ENCODE measurements around the gene CEP63.

CEP63 gene

DNA sequence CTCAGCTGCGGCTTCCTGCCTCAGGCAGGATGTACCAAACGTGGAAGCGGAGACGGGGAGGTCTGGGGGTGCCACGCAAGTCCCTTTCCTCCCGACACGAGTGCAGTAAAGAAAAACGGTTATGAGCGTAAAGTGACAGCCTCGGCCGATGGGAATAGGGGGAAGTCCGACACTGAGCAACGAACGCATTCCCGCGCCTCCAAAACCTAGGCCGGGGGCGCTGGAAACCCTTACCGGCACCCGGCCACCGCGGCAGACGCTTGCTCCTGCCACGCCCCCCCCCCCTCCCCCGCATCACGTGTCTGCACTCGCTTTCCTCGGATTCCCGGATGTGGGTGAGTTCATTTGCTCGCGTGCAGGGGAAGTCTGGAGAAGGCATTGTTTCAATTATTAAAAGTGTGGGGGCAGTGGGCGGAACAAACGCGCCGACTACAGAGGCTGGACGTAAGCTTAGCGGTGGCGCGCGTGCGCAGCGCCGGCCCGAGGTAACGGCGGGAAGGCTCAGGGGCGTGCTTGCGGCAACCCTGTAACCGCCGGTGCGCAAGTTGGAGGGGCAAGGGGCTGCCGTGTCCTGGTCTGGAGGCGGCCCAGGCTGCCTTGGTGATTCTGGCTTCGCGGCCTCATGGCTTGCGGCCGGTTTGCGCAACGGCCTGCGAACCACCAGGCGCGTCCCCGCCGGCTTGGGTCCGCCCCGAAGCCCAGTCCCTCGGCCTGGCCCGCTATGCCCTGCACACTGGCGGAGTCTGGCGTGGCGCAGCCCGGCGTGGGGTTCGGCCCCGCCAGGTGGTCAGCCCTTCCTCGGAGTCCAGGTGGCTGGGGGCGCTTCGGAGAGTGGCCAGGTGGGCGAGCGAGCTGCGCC lies at the start of gene CEP63, which contains the start of gene ANAPC13:
TSS of gene CEP63 (plus strand) at position 340 of the 859 bp plus-strand sequence. CDS start 9,264 bp downstream, outside the sequence.
TSS of gene ANAPC13 (minus strand) at position 268 of the 859 bp plus-strand sequence. CDS start 3,081 bp downstream, outside the sequence.
- DNase-seq (ENCODE audit: low read depth in 1 of 2, low spot score in 1 of 2) = peak; percentile 79 to 80

DNA sequence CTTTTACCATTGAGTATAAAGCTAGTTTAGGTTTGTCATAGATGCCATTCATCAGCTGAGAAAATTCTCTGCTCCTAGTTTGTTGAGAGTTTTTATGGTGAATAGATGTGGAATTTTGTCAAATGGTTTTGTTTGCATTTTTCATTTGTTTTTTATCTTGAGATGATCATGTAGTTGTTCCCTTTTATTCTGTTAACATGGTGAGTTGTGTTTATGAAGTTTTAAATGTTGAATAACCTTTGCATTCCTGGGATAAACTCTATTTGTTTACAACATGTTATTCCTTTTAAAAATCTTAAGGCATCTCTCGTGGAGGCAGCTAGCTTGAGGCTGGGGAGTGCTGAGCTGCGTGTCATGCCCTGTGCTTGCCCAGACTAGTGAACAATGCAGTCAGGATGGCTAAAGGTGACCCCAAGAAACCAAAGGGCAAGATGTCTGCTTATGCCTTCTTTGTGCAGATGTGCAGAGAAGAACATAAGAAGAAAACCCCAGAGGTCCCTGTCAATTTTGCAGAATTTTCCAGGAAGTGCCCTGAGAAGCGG lies 48.6 kb upstream of the CEP63 start:
- DNase-seq (ENCODE audit: low read depth in 1 of 2, low spot score in 1 of 2) = no peak

DNA sequence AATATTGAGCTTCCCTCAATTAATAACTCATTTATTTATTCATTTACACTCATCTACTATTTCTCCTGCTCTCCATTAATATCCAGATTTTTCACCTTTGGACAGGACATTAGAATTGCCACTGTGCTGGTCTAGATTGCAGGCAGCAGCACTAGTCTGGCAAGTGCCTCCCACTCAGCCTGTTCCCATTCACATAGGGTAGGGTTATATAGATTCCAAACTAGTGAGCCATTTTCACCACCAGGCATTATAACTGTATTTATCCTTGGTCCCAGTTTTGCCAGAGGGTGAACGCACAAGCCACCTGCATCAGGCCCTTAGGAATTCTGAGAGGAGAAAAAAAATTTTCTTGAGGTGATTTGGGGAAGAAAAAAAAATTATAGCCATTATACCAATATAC lies 44.5 kb upstream of the CEP63 start:
- no peak for DNase-seq (ENCODE audit: low read depth in 1 of 2, low spot score in 1 of 2)

DNA sequence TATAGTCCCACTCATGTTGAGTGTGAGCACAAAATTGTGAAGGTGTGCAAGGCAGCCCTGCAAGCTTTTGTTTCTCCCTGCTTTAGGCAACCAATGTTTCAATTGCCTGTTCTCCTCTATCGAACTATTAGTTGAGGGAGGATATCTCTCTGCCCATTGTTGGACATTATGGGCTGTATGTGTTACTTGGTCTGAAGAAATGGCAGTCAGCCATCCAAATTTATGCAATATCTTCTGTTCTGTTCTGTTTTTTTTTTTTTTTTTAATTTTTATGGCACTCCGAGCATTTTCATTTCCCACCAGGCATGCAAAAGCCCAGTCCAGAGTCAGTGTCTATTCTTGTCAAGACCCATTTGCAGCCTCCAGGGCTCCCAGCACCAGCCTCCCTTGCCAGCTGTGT lies 44.0 kb upstream of the CEP63 start:
- no peak for DNase-seq (ENCODE audit: low read depth in 1 of 2, low spot score in 1 of 2)

DNA sequence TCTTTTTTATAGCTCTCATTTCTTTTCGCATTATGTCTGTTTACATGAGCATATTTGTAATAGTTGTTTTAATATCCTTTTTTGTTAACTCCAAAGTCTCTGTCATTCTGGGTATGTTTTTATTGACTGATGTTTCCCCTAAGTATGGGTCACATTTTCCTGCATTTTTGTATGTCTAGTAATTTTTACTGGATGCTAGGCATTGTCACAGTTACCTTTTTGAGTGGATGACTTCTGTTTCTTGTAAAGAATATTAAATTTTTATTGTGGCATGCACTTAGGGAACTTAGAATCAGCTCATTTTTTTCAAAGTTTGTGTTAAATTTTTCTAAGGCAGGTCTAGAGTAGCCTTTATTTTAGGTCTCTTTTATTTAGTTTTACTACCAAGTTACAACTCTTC lies 40.8 kb upstream of the CEP63 start:
- DNase-seq (ENCODE audit: low read depth in 1 of 2, low spot score in 1 of 2) = no peak

DNA sequence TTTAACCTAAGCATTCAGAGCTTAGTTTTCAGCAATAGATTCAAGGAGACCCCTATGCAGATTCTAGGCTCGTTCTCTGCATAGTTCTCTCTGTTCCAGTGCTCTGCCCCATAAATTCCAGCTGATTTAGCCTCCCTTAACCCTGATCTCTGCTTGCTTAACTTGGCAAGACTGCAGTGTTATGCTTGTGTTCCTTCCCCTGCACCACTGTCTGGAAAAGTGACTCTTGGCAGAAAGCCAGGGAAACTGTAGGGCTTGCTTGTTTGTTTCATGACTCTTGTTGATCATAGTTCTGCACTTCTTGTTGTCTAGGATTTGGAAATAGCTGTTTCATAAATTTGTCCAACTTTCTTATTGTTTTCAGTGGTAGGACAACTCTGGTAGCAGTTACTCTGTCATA lies 40.2 kb upstream of the CEP63 start:
- no peak for DNase-seq (ENCODE audit: low read depth in 1 of 2, low spot score in 1 of 2)

DNA sequence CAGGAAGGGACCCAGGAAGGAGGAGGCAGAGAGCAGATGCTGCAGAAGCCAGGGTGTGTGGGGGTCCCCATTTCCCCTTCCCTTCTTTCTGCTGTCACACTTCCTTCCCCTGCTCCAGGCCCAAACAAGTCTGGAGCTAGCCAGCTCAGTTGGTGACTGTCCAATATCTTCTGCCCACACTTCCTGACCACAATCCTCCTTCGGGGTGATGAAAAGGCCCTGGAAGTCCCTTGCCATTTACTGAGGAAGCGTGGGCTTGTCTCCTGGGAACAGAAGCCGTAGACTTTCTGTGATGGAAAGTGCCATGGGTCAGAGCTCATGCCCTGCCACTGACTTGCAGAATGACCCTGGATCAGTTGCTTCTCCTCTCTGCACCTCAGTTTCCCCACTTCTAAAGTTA lies 39.1 kb upstream of the CEP63 start:
- no peak for DNase-seq (ENCODE audit: low read depth in 1 of 2, low spot score in 1 of 2)

DNA sequence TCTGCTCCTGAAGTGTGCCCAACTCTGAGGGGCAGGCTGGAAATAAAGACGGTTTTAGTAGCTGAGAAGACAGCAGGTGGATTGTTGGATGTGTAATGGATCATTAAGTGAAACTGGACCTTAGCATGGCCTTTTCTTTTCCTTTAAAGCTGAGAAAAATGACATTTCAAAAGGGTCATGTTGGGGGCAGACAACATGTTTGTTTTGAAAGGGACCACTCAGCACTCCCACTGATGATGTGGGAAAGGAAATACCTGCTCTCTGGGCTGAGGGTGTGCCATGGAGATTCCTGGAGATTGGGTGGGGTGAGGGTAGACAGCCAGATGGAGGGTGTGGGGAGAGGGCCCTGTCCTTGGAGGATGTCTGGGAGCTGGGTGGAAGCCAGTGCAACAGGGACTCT lies 38.5 kb upstream of the CEP63 start:
- DNase-seq (ENCODE audit: low read depth in 1 of 2, low spot score in 1 of 2) = no peak

DNA sequence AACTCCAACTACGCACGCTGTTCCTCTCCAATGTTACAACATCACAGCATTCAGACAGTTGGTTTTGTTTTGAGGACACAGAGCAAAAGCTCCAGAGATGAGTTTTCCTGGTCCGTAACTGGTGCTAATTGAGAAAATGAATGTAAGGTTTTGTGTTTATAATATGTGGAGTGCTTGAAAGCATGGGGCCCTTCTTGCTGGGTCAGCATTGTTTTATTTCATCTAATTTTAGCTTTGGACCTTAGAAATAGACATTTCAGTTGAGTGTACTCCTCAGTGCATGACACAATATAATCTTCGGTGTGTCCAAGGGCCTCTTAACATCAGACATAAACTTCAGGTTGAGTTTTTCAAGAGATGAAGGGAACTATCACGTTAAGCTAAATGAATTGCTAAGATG lies 37.2 kb upstream of the CEP63 start:
- no peak for DNase-seq (ENCODE audit: low read depth in 1 of 2, low spot score in 1 of 2)

DNA sequence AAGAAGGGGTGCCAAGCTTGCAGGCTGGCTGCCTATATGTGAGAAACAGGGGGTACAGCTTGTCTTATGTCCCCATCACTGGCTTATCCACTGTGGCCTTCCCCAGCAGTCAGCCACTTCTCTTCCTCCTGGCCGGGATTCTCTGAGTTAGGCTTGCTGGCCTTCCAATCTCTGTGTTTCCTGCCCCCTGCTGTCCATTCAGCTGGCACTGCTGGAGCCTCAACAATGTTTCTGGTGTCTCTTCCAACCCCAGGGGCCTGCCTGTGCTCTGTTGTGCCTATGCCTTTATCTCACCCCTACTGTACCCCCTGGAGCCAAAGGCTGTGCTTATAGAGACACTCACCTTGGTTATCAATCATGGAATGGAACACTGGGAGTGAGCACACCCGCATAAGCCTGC lies 36.6 kb upstream of the CEP63 start:
- no peak for DNase-seq (ENCODE audit: low read depth in 1 of 2, low spot score in 1 of 2)

DNA sequence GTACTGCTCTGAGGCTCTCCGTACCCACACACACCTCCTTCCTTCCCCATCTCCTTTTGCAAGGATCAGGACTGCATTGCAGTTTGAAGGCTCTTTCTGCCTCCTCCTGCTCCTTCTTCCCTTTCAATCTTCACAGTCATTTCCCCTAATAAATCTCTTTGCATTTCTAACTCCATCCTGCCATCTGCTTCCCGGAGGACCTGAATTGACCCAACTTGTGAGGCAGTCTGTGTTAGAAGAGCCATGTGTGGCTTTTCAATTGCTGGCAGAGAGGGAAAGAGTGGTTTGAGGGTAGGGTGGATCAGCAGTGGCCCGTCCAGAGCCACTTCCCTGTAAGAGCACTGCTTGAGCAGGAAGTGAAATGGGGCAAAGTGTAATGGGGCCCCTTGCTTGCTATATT lies 35.9 kb upstream of the CEP63 start:
- no peak for DNase-seq (ENCODE audit: low read depth in 1 of 2, low spot score in 1 of 2)

DNA sequence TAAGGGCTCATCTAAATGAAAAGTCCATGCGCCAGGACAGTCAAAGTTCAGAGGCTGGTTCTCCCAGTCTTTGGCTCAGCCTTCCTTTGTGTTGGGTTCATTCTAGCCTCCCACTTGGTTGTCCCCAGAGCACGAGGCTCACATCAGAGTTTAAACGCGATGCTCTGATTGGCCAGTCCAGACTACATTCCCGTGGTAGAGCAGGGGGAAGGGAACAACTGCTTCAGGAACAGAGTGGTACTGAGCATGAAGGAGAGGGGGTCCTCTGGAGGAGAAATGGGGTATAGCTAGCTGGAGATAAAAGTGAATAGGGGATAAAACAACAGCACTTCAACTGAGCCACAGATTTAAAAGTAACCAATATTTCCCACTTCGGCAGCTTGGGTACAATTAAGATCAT lies 32.2 kb upstream of the CEP63 start:
- DNase-seq (ENCODE audit: low read depth in 1 of 2, low spot score in 1 of 2) = no peak

DNA sequence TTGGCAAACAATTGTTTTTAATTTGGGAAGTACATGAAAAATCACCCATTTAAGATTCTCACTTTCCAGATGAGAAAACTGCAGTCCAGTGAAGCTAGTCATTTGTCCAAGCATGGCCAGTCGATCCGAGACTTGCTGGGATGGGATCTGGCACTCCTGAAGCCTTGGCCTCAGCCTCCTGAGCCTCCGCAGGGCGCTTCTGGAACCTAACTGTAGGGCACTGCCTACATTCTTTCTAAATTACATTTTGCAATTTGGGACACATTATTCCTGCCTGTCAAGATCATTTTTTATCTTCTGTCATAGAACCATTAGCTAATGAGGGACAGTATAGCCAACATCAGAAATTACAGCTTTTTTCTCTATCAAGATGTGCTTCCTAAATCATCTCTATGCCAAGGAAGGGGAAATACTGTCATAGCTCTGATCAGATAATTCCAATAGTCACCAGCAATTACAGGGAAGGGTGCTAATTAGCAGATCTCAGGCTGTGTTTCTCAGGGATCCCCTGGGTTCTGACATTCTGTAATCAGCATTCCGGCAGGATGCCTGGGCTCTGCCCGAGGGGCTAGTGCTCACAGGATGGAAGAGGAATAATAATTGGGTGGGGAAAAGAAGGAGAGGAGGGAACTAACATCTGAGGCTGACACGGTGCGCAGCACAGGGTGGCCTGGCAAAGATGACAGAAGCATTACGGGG lies 28.3 kb upstream of the CEP63 start:
- no peak for DNase-seq (ENCODE audit: low read depth in 1 of 2, low spot score in 1 of 2)

DNA sequence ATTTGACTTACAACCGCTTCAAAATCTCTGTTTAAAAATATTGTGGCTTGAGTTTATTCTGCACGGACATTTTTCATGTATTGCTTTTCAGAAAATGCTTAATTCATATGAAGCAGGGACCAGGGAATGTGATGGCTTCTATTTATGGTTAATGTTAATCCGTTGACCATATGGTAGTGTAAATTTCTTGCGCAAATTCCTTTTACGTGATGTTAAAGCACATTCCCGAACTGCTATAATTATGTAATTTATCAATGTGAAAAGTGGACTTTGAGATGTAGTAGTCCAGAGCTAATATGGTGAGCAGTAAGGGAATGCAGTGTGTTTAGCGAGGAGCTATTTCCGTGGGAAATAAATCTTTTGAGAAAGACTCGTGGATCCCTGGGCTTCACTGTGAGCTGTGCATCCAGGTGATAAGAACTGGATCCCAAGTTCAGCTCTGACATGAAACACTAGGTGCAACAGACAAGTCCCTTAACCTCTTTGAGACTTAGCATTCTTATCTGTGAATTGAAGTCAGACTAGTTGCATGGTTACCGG lies 27.4 kb upstream of the CEP63 start:
- no peak for DNase-seq (ENCODE audit: low read depth in 1 of 2, low spot score in 1 of 2)

DNA sequence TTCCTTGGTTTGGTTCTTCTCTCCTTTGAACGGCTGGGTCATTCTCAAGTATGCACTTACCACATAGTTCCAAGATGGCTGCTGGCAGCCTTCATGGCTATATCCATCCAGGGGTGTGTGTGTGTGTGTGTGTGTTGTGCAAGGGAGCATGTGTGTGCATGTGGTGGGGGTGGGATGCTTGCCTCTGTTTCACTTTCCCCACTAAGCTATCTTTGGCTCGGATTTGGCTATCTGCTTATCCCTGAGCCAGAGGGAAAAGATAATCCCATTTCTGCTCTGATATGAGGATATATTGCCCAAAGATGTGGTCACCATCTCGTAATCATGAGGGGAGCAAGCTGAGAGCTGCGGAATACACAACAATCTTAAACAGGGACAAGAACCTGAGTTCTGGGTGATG lies 26.3 kb upstream of the CEP63 start:
- no peak for DNase-seq (ENCODE audit: low read depth in 1 of 2, low spot score in 1 of 2)

DNA sequence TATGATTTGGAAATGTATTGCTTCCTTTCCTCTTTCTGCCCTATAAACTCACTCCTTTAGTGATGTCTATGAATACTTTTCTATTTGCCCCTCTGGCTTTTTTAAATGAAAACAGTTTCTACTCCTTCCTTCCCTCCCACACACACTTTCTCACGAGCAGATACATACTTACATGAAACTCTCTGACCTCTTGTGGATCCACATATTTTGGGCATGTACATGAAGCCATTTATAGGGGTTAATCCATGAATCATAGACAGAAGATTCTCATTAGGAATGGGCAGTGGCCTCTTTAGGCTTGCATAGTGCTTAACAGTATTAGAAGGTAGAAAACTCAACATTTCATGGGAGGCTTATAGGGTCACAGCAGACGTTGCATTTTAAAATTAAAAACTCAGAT lies 24.9 kb upstream of the CEP63 start:
- DNase-seq (ENCODE audit: low read depth in 1 of 2, low spot score in 1 of 2) = no peak

DNA sequence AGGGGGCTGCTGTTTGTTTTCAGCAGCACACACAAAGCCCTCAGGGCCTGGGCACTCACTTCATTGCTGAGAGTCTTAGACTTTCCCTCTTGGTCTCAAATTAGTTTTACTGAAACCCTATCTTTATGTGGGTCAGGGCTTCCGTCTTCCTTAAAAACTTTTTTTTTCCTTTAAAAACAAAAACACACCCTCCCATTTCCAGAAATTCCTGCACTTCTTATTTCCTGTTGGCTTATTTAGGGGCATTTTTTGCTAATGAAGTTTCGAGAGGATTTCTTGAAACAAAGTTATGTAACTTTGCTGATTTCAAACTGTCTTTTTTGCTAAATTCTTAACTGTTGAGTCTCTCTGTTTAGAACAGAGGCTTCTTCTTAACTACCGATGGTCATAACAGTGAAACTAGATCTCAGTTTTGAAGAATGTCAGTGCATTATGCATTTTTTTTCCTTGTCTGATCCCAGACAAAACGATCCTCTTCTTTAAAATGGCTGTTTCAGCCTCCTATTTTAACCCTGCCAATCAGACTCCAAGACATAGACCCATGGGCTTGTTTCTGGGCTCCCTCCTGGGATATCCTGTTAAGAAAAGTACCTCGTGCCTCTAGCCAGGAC lies 23.4 kb upstream of the CEP63 start:
- no peak for DNase-seq (ENCODE audit: low read depth in 1 of 2, low spot score in 1 of 2)

DNA sequence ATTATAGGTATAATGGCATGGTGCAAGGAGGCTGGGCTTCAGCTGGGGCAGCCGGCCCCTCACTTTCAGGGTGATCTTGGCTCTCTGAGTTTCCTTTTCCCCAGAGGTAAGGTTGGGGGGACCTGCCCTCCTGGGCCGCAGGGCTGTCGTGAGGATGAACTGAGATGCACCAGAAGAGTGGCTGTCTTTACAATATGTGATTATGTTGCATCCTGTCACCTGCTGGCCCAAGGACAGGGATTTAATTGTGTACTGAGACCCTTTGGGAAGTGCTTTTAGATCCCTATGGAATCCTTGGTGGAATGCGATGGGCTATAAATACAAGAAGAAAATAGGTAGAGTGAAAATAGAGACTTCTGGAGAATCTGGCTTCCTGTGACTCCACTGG lies 22.2 kb upstream of the CEP63 start:
- no peak for DNase-seq (ENCODE audit: low read depth in 1 of 2, low spot score in 1 of 2)

DNA sequence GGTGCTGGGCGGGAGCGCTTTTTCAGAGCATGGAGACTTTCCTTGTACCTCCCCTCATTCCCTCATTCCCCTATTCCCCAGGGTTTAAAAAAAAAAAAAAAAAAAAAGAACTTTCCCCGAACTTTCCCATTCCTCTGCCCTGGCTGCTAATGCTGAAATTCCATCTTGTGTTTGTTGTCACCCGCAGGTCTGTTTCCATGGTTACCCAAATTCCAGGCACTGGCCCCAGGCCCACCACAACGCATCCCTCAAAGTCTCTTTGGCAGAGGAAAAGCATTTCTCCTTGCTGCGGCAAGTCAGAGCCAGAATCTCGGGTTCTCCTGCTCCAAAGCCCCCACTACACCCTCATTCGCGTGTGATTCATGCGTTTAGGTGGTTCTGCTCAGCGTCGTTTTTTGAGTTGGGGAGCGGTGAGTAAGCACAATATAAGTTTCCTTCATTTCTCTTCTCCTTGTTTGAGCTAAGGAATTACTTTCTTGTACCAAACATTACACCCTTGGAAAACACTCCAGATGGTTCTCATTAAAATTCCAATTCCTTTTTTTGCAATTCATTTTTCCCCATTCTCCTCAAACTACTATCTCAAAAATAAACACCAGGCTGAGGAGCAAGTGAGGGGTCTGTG lies 21.7 kb upstream of the CEP63 start:
- no peak for DNase-seq (ENCODE audit: low read depth in 1 of 2, low spot score in 1 of 2)

DNA sequence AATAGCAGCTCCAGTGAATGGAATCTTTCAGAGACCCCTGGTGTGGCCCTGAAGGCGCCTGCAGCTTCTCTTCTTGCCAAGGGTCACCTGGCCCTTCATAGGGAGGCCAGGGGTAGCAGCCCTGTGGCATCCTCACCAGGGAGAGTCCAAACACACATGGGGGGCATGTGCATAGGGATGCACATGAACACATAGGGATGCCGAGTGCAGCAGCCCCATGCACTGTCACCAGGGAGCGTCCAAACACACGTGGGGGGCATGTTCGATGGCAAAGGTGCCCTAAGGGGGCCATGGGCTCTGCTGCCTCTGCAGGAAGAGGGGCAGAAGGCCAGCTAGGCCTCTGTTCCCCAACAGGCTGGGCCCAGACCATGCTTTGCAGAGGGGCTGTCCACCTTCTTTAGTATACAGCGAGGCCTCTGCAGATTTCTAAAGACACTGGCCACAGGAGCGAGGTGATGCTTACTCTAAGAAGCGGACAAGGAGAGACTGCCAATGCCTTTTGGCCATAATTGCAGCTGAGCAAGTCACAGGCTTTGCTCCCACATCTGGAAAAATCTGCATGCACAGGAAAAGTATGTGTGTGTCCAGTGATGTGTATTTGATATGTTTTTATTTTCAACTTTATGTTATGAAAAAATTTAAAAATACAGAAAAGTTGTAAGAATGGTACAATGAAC lies 21.0 kb upstream of the CEP63 start:
- DNase-seq (ENCODE audit: low read depth in 1 of 2, low spot score in 1 of 2) = no peak

DNA sequence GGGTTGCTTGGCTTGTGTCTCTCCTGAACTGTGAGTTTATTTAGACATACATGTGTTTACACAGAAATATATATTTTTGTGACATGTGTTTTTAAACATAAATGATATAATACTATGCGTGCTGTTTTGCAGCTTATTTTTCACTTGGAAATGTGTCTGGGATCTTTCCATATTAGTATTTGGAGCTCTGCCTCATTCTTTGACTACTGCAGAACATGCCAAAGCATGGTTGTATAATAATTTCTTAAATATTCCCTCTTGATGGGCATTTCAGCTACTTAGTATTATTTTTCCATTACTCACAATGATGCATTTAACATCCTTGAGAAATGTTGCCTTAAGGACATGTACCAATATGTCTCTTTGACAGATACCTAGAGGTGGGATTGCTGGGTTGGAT lies 19.5 kb upstream of the CEP63 start:
- no peak for DNase-seq (ENCODE audit: low read depth in 1 of 2, low spot score in 1 of 2)
